ENCODE results near the gene SIX5.
A peak's percentile ranks its signal among the peaks of the same experiment; 100 is the strongest.

SIX5 gene

DNA sequence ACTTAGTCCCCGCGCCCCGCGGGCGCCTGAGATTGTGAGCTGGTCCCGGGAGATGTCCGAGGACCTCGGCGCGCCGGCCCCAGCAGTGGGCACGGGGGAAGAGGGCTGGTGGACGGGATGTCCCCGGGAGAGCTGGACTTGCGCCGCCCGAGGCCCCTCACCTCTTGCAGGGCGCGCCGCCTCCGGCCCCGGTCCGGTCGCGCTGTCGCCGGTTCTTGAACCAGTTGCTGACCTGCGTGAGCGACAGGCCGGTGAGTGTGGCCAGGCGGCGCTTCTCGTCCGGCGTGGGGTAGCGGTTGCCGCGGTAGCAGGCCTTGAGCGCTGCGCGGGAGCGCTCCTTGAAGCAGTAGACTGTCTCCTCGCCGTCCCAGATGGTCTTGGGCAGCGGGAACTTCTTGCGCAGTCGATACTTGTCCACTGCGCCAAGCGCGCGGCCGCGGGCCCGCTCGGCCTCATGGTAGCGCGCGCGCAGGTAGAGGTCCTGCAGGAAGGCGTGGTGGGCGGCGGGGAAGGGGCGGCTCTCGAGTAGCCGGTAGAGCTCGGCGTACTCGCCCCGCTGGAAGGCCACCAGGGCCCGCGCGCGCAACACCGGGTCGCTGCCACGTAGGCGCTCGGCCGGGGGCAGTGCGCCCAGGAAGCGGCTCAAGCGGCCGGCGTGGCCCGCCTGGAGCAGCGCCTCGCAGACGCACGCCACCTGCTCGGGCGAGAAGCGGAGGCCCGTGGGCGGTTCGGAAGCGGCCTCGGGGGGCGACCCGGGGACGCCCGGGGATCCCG is 984 bp downstream of the SIX5 start:
- Histone ChIP-seq H3K4me3 (peak overlapping the region; percentile 87), H3K27ac (peak overlapping the region; percentile 93 to 98)
- no peak for DNase-seq (ENCODE audit: low spot score)
- TF ChIP-seq, protein P1, sequence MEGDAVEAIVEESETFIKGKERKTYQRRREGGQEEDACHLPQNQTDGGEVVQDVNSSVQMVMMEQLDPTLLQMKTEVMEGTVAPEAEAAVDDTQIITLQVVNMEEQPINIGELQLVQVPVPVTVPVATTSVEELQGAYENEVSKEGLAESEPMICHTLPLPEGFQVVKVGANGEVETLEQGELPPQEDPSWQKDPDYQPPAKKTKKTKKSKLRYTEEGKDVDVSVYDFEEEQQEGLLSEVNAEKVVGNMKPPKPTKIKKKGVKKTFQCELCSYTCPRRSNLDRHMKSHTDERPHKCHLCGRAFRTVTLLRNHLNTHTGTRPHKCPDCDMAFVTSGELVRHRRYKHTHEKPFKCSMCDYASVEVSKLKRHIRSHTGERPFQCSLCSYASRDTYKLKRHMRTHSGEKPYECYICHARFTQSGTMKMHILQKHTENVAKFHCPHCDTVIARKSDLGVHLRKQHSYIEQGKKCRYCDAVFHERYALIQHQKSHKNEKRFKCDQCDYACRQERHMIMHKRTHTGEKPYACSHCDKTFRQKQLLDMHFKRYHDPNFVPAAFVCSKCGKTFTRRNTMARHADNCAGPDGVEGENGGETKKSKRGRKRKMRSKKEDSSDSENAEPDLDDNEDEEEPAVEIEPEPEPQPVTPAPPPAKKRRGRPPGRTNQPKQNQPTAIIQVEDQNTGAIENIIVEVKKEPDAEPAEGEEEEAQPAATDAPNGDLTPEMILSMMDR (IDR thresholded peaks at IDR 0.05) = no peak

DNA sequence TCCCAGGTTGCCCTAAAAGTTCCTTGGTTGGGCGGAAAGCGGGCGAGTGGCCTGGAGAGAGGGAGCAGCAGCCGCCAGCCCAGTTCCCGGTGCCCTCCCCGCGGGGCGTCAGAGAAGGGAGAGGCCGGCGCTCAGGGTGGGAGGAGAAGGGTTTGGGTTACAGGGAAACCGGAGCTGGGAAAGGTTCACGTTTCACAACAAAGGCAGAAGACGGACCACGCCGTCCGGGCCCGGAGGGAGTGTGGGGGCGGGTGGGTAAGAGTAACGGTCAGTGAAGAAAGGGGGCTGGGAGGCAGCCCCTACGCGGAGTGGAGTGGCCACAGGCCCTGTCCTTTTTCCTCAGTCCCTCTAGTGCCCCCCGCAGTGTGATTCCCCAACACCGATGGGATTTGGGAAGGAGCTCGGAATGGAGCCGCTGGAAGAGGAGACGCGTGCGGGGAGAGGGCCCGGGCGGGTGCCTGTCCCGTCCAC is 1.6 kb downstream of the SIX5 start:
- peak overlapping the region; percentile 87 for H3K4me3 ChIP-seq
- TF ChIP-seq, protein P1 (IDR thresholded peaks at IDR 0.05) = no peak
- H3K27ac ChIP-seq = peak overlapping the region; percentile 93 to 98
- peak; percentile 93 for DNase-seq (ENCODE audit: low spot score)

DNA sequence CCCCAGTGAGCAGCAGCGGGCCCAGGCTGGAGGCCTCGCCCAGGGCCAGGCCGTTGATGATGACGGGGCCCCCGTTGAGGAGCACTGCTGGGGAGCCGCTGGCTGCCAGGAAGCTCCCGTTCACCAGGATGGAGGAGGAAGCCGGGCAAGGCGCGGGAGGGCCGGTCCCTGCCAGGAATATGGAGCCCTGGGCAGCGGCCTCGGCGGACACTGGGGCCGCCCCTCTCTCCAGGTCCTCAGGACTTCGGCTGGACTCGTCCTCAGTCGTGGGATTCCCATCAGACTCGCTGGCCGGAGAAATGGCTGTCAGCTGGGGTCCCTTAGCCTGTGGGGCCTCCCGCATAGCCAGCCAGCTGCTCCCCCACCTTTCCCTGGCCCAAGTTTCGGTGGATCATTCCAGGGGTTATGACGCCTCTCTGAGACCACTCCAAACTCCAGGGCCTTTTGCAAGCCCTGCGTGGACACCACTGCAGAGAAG is 2.1 kb downstream of the SIX5 start:
- Histone ChIP-seq H3K27ac (peak overlapping the region; percentile 93 to 98), H3K4me3 (peak overlapping the region; percentile 87)
- DNase-seq (ENCODE audit: low spot score) = no peak
- TF ChIP-seq, protein P1 (IDR thresholded peaks at IDR 0.05) = no peak

DNA sequence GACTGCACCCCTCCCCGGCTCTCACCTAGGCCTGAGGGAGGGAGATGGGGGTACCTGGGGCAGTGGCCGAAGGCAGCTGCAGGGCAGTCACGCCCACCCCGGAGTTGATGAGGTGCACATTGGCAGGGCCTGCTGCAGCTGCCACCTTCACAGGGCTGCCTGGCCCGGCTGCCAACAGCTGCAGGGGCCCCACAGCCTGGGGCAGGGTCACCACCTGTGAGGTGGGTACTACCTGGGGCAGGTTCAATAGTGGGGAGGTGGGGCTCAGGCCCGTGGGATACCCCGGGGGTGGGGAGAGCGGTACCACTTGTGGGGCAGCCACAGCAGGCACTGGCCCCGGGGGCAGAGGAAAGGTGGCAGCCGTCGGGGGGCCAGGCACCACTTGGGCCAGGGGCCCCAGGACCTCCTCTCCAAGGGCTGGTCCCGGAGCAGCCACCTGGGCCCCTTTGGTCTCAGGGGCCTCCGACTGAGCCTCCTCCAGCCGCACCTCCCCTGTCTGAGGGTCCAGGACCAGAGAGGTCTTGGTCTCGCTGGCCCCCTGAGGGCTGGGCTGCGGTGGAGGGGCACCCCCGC is 2.7 kb downstream of the SIX5 start:
- no peak for DNase-seq (ENCODE audit: low spot score)
- H3K27ac ChIP-seq = peak overlapping the region; percentile 93 to 98
- TF ChIP-seq, protein P1 (IDR thresholded peaks at IDR 0.05) = no peak
- peak overlapping the region; percentile 87 for H3K4me3 ChIP-seq

DNA sequence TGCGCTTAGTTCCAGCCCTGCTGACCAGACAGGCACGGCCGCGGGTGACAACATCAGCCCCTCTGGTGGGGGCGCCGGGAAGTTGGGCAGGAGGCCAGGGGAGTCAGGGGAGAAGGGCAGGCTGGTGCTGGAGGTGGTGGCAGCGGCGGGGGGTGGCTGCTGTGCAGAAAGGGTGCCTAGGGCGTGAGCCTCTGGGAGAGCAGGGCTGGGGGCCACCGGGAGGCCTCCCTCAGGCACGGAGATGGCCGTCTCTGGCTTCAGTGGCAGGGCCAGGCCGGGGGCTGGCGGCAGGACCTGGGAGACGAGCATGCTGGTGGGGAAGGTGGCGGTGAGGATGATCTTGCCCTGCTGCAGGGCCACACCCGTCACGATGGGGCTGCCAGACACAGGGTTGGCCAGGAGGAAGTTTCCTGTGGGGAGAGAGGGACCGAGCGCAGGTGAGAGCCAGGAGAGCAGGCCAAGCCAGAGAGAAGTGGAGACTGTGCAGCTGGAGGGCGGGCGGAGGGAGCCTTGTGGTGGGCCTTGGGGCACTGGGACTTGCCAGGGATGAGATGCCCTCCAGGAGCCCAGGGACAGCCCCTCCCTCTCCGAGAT is 3.3 kb downstream of the SIX5 start:
- Histone ChIP-seq H3K4me3 (peak overlapping the region; percentile 87), H3K27ac (peak overlapping the region; percentile 93 to 98)
- TF ChIP-seq, protein P1 (IDR thresholded peaks at IDR 0.05) = no peak
- DNase-seq (ENCODE audit: low spot score) = no peak

DNA sequence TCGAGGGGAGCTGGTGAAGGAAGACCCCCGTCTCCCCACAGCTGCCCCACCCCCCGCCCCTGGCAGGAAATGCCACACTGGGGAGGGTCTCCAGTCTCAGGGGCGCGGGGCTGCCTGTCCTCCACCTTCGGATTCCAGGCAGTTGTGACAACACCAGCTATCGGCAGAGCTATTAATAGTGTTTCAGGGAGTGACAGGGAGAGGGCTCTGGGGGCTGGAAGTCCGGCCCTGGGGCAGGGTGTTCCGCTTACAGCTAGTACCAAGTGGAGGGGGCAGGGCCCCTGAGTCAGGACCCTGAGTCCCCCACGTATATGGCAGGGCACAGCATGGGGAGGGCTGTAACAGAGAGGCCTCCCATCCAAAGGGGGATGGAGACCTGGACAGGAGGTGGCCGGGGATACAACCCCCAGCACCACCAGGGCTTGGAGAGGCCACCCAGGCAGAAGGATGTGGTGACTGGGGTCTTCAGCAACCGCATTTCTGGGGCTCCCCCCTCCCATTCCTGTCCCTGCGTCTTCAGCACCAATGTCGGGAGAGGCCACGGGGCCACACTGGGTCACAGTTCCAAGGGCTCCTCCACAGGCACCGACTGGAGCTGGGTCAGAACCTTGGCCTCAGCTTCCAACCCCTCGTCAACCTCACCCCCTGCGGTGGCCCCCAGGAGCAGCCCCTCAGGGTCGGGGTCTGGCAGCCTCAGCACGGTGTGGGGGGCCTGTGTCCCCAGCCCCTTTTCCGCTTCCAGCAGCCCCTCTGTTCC is 3.9 kb downstream of the SIX5 start:
- no peak for DNase-seq (ENCODE audit: low spot score)
- Histone ChIP-seq H3K27ac (peak overlapping the region; percentile 93 to 98), H3K4me3 (peak overlapping the region; percentile 87)
- TF ChIP-seq, protein P1 (IDR thresholded peaks at IDR 0.05) = no peak
